ENCODE results near the gene BCL7A.

The BCL7A gene

DNA sequence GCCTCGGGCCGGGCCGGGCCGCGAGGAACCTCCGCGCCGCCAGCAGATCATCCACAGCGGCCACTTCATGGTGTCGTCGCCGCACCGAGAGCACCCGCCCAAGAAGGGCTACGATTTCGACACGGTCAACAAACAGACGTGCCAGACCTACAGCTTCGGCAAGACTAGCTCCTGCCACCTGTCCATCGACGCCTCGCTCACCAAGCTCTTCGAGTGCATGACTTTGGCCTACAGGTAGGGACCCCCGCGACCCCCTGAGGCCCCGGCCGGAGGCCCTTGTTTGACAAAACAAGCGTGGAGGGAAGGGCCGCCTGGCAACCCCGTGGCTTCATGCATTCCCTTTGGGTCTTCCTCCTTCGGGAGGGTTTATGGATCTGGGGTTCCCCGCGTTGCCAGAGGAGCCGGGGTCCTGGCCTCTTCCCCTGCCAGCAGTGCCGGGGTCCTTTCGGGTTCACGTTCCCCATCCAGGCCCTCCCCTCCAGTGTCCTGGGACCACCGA, 57.4 kb downstream of the BCL7A start:
- DNase-seq (ENCODE audit: low spot score), result peak; percentile 48

DNA sequence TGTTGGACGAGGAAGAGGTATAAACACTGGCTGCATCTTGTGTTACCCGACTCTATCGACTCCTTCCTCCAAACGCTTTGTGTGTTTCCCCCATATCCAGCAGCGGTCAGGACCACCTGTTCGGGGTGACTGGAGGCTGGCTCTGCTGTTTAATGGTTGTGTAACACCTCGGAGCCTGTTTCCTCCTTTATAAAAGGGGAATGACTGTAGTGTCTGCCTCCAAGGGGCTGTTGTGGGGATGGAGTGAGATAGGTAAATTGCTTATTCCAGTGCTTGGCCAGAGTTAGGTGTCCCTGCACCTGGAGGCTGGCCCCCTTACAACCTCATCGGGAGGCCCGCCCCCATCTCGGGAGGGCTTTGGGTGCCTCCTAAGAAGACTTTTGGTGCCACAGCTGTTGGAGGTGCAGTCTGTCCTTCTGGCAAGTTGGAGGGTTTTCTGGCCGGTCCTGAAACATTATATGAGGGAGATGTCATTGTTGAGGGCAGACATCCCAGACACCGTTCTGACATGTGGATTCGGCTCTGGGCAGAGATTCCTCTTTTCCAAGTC, 57.9 kb downstream of the BCL7A start:
- peak; percentile 55 for DNase-seq (ENCODE audit: low spot score)

DNA sequence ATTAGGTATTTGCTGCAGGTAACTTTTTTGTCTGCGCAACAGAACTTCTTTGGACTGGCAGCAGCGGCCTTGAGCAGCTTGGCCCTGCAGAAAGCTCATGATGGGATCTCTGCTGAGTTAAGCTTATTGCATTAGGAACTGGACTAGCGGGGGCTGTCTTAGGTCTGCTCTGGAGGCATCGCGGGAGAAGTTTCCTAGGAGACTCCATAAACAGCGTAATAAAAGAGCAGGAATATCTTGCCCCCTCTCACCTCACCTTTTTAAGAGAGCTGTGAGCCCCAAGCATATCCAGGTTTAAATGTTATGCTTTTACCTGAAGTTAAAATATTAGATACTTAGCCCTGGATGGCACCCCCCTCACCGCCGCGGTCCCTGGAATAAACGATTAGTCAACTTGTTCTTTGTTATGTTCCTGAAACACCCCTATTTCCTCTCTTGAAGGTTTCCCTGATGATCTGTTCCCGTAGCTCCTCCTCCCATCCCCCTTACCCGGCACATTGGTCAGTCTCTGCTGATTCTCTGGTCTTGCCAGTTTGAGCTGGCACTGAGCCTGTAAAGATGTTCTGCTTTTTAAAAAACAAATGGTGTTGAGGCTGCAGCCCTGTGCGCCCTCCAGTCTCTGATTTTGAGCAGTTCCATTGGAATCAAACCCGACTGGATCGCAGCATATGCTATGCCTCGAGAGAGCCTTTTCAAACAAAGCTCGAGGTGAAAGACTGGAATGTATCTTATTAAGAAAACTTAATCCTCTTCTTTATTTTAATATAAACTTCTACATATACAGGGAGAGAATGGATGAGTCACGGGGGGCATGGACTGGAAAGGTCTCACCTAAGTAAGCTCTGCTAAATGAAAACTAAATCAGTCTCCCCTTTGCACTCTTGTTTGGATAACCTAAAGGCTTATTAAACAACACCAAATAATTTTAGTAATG, 58.7 kb downstream of the BCL7A start:
- no peak for DNase-seq (ENCODE audit: low spot score)

DNA sequence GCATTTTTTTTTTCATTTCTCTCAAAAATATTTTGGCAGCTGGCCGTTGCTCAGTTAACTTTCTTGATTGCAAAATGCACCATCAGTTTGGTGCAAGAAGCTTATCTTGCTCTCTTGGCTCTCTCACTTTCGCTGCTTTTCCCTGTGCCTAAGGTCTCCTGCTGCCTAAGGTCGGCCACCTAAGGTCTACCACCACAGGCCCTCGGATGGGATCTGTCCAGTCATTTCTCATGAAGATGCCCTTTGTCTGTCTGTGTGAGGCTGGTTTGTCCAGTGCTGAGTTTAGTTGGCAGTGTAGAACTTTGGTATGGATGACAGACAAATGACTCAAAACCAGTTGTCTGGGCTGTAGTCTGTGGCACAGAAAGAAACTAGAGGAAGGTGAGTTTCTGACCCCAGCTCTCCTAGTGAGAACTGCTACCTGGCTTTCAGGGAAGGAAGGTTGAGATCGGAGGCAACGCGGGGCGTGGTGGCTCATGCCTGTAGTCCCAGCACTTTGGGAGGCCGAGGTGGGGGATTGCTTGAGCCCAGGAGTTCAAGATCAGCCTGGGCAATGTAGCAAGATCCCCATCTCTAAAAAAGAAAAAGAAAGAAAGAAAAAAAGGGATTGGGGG, 59.5 kb downstream of the BCL7A start:
- DNase-seq (ENCODE audit: low spot score), result no peak

DNA sequence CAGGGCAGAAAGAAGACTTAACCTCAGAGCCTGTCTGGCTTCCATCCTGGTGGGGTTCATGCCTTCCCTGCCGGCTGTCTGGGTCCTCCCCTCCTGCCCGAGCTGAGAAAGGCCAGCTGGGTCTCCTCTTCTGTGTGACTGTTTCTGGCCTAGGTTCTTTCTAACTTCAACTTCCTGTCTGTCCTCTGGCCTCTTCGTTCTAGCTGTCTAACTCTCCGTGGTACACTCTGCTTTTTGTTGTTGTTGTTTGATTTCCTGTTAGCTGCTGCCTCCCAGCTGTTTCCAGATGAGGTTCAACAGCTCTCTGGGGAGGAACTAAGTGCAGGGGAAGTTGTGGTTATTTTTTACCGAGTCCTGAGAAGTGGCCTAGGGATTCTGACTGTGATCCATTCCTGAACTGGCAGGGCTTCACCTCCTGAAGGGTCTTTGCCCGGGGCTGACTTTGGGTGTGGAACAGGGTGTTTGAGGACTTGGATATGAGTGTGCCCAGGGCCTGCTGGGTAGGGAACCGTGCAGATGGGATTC, 60.1 kb downstream of the BCL7A start:
- peak; percentile 89 for DNase-seq (ENCODE audit: low spot score)

DNA sequence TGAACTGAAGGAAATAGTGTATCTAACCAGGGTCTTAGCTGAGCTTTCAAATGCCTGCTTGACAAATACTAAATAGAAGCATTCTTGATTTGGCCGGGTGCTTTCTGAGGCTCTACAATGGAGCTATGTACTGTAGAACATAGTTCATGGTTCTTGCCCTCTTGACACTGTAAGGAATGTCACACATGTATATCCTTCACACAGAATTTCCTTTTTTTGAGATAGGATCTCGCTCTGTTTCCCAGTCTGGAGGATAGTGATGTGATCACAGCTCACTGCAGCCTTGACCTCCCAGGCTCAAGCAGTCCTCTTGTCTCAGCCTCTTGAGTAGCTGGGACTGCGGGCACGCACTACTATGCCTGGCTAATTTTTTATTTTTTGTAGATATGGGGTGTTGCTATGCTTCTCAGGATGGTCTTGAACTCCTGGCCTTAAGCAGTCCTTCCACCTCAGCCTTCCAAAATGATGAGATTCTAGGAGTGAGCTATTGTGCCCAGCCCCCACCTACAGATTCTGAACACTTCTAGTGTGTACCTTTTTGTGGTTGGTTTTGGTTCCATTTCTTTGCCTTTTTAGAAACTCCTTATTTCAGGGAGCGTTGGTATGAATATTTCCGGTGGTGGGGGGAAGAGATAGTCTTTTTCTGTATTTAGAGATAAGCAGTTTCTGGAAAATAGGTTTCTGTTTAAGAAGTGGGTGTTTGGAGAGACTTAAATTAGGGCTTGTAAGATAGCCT, 61.1 kb downstream of the BCL7A start:
- DNase-seq (ENCODE audit: low spot score), result no peak

DNA sequence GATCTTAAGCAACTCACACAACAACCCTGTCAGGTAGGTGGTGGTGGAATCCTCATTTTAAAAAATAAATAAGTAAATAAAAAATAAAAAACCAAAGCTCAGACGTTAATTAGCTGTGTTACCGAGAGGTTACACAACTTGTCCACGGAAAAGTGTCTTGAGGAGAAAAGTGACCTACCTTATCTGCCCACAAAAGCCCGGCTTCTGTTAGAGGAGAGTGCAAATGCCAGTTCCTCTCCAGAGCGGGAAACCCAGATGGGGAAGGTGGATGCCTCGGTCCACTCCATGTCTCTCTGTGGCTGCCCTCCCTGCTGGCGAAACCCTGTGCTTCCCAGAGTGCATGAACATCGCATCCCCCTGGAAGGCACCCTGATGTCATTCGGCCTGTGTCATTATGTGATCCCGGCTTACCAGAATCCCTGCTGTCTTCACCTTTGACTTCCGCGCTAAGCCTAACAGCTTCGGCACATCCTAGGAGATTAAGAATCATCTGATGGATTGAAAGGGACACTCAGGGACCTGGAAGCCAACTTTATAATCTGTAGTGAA, 63.2 kb downstream of the BCL7A start:
- no peak for DNase-seq (ENCODE audit: low spot score)

DNA sequence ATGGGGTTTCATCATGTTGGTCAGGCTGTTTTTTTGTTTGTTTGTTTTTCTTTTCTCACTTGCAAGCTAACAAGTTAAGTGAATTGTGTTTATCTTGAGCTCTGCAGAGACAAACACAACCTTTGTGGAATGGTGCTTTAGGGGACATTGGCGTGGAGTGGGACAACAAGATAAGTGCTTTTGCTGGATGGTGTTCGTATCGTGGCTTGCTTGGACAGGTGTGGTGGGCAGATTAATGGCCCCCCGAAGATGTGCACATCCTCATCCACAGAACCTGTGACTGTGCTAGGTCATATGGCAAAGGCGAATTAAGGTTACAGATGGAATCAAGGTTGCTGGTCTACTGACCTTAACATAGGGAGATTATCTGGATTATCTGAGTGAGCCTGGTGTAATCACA, 63.9 kb downstream of the BCL7A start:
- no peak for DNase-seq (ENCODE audit: low spot score)

DNA sequence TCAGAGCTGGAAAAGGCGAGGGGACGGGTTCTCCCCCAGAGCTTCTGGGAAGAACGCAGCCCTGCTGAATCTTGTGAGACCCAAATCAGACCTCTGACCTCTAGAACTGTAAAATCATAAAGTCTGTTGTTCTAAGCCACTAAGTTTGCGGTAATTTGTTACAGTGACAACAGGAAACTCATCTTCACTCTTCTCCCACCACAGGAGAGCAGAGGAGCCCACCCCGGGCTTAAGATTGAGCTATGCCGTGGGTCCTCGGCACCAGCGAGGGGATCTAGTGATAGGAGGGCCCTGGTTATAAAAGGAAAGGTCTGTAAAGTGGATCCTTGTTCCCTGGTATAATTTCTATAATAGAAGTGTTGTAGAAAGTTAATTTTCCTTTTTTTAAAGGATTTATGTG, 64.4 kb downstream of the BCL7A start:
- no peak for DNase-seq (ENCODE audit: low spot score)

DNA sequence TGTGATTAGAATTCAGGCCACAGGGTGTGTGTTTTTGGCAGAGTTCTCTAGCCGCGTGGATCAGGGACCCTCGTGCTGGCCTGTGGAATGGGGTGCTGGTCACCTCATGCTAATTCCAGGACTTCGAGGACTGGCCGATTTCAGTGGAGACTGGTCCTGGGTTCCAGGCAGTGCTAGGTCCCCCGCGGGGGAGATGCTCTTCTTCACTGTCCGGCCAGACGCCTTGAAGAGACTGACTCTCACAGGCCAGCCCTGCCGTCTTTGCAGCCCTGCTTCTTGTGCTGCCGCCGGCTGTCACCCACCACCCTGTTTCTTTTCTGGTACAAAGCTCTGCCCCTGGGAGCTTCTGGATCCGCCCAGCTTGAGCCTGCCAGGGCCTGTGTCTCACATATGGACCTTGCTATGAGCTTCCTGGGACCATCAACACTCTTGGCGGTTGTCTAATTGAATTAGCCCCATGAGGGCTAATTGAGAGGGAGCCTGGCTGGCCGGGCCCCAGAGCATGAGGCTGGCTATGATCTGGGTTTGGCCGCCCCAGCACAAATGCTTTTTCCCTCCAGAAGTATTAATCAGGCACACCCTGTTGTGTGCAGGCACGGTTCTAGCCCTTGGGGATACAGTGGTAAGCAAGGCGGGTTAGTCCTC, 65.1 kb downstream of the BCL7A start:
- DNase-seq (ENCODE audit: low spot score), result no peak

DNA sequence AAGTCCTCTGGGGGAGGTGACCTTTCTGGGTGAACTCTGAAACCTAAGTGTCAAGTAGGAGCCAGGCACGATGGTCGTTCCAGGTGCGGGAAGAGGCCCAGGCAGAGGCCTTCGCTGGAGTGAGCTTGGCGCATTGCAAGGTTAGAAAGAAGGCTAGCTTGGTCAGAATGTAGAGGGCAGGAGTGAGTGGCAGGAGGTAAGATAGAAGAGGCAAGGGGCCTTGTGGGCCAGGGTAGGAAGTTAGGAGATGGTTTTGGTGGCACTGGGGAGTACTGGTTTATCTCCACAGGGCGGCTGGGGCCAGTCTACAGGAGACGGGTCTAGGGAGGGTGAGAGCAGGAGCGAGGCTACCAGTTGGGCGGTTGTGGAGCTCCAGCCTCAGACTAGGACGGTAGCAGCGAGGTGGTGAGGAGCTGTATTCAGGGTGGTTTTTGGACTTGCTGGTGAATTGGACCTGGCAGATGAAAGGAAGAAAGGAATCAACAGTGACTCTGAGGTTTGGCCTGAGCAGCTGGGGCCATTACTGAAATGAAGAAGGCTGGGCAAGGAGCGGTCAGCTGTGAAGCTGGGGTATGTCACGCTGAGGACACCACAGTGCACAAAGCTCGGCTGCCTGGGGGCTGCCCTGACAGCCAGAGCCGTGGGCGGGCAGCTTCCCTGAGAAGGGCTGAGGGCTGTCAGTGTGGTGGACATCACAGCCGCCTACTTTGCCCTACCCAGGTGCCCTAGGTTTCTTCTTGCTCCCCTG, 65.9 kb downstream of the BCL7A start:
- DNase-seq (ENCODE audit: low spot score), result no peak

DNA sequence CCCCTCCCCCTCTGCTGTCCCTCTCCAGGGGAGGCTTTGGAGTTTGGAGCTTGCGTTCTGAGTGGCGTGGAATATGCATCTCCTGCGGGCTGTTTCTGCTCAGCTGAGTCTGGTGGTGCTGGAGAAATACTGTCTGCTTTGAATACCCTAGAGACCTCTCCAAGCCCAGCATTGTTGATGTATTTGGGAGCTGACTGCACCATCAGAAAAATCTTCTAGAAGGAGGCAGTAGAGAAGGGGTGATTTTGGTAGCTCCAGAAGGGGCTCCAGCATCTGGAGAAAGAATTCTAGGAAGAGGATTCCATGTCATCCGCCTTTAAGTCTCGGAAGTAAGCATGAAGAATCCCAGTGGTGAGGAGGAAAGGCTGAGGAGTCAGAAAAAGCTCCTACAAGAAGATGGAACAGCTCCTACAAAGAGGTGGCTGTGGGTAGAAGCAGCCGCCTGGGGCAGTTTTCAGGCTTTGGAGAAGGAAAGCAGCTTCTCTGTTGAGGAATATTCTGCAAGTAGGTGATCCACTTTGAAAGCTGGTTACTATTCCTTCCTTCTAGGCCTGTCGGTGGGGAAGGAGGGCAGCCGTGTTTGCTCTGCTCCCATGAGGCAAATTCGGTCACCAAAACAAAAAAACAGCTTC, 66.6 kb downstream of the BCL7A start:
- no peak for DNase-seq (ENCODE audit: low spot score)

DNA sequence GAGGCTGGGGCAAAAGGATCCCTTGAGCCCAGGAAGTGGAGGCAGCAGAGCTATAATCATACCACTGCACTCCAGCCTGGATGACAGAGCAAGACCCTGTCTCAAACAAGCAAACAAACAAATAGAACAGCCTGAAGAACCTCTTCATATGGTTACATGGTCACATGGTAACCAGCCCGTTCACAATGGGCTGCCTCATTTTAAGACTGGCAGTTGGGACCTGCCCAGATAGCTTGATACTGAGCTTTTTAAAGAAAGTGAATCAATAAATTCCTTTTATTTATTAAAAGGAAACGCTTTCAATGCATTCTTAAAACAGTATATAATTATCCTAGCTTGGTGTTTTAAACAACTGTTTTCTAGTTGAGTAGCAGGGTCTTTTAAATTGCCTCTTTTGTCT, 67.4 kb downstream of the BCL7A start:
- no peak for DNase-seq (ENCODE audit: low spot score)

DNA sequence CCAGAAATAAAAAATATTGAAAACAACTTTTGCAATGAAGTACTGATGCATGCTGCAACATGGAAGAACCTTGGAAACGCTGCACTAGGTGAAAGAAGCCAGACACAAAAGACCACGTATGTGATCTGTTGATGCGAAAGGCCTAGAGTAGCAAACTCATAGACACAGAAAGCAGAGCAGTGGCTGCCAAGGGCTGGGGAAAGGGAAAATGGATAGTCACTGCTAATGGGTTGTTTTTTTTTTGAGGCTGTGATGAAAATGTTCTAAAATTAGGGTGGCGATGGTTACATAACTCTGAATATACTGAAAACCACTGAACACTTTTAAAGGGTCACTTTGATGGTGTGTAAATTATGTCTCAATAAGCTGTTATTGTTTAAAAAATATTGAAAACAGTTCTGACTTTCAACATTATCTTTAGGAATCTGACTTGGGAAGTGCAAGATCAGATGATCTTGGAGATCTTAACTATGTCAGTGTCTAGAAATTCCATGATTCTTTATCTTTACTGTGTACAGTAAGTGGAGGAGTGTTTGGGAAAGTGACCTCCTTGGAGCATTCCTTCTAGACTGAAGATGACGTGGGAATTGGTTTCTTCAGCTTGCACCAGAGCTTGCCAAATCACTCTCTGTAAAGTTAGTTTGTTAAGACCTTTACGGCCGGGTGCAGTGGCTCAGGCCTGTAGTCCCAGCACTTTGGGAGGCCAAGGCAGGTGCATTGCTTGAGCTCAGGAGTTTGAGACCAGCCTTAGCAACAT, 69.3 kb downstream of the BCL7A start:
- DNase-seq (ENCODE audit: low spot score), result no peak

DNA sequence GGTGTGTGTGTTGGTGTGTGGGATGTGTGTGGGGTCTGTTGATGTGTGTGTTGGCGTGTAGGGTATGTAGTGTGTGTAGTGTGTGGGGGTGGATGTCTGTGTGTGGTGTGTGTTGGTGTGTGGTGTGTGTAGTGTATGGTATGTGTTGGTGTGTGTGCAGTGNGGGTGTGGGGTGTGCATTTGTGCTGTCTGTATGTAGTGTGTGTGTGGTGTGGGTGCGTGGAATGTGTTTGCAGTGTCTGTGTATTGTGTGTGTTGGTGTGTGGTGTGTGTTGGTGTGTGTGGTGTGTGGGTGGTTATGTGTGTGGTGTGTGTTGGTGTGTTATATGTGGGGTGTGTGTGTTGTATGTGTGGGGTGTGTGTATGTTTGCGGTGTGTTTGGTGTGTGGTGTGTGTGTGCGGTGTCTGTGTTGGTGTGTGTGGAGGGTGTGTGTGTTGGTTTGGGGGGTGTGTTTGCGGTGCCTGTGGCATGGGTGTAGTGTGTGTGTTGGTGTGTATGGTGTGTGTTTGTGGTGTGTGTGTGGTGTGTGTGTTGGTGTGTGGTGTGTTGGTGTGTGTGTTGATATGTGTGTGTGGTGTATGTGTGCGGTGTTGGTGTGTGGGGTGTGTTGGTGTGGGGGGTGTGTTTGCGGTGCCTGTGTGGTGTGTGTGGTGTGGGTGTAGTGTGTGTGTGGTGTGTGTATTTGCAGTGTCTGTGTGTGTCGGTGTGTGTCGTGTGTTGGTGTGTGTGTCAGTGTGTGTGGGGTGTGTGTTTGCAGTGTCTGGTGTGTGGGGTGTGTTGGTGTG, 71.6 kb downstream of the BCL7A start:
- DNase-seq (ENCODE audit: low spot score), result no peak

DNA sequence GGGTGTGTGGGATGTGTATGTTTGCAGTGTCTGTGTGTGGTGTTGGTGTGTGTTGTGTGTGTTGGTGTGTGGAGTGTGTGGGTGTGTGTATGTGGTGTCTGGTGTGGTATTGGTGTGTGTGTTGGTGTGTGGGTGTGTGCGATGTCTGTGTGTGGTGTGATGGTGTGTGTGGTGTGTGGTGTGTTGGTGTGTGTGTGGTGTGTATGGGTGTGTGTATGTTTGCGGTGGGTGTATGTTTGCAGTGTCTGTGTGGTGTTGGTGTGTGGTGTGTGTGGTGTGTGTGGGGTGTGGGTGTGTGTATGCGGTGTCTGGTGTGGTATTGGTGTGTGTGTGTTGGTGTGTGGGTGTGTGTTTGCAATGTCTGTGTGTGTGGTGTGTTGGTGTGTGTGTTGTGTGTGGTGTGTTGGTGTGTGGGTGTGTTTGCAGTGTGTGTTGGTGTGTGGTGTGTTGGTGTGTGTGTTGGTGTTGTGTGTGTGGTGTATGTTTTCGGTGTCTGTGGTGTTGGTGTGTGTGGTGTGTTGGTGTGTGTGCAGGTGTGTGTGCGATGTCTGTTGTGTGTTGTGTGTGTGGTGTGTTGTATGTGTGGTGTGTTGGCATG, 72.6 kb downstream of the BCL7A start:
- DNase-seq (ENCODE audit: low spot score), result no peak

DNA sequence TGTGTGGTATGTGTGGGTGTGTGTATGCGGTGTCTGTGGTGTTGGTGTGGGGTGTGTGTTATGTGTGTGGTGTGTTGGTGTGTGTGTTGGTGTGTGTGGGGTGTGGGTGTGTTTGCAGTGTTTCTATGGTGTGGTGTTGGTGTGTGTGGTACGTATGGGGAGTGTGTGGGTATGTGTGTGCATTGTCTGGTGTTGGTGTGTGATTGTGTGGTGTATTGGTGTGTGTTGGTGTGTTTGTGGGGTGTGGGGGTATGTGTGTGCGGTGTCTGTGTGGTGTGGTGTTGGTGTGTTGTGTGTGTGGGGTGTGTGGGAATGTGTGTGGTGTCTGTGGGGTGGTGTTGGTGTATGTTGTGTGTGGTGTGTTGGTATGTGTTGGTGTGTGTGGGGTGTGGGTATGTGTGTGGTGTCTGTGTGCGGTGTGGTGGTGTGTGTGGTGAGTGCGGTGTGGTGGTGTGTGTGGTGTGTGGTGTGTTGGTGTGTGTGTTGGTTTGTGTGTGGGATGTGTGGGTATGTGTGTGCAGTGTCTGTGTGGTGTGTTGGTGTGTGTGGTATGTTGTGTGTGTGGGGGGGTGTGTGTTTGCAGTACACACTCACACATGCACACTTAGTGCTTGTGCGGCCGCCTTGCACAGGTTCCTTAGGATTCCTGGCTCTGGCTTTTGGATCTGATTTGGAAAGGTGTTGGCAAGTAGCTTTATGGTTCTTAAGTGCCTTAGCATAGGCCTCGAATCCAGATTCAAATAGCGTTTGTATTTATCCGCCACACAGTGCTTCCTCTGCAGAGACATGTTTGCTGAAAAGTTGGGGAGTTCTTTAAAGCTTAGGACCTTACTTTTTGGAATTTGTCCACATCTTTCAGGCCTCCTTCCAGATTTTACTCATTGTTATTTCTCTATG, 73.3 kb downstream of the BCL7A start:
- DNase-seq (ENCODE audit: low spot score), result peak; percentile 47

Data from NAMALWA (cell line).